Nephron progenitor cell (in vitro differentiated cells): ENCODE data around the gene TMEM109.

Experiments used
- DNase-seq: peaks from one replicate; pipeline ENCODE4 v3.0.0; 2021
- H3K27ac Mint-ChIP-seq: 2 replicates; pipeline ENCODE4 v1.8.0; 2021; ENCODE audit warnings: mild to moderate bottlenecking, moderate library complexity, mixed read lengths
- H3K27me3 Mint-ChIP-seq: 2 replicates; pipeline ENCODE4 v1.8.0; 2021; ENCODE audit warnings: mild to moderate bottlenecking, low read depth, mixed read lengths; ENCODE audit not compliant: poor library complexity
- H3K36me3 Mint-ChIP-seq: 2 replicates; pipeline ENCODE4 v1.8.0; 2021; ENCODE audit warnings: low read depth, mixed read lengths
- H3K4me1 Mint-ChIP-seq: 2 replicates; pipeline ENCODE4 v1.8.0; 2021; ENCODE audit warnings: mixed read lengths
- H3K4me3 Mint-ChIP-seq: 2 replicates; pipeline ENCODE4 v1.8.0; 2021; ENCODE audit warnings: mild to moderate bottlenecking, moderate library complexity, mixed read lengths
- H3K9me3 Mint-ChIP-seq: 2 replicates; pipeline ENCODE4 v1.8.0; 2021; ENCODE audit warnings: mild to moderate bottlenecking, moderate library complexity, mixed read lengths
- CTCF ChIP-seq: fragments of 200-600 bp; sonication (generic); IDR thresholded peaks from 2 replicates; pipeline ENCODE4 v1.5.0; 2021; ENCODE audit warnings: antibody characterized with exemption

The TMEM109 gene

DNA sequence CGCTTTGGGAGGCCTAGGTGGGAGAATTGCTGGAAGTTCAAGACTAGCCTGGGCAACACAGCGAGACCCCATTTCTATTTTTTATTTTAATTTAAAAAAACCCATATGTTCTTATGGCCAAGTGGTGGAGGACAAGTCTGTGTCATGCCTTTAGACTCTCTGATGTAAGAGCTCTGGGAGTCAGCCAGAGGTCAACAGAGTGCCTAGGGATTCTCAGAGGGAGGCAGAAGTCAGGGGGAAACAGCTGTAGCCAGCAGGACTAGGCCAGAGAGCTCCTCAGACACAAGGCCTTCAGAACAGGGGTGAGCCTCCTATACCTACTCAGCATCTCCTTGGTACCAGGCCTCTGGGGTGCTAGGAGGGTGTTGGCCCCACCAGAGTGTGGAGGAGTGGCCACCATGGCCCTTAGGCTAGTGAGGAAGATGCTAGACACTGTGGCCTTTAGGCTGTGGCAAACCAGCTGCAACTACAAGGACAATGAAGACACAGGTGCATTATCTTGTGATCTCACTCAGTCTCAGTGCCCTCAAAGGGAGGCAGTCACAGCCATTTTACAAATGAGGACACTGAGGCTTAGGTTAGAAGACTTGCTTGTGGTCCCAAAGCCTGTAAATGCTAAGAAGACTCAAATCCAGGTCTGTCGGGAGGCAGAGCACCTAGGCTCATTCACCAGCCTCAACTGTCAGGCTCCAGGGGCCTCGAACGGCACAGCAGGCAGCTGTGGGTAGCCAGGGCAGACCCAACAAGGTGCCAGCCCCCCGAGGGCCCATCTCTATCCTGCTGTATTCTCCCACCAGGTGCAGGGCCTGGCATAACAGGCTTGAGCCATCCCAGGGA, 41.6 kb upstream of the TMEM109 start:
- Mint-ChIP-seq H3K36me3 (no peaks in the 10 kb centered on the region), H3K27ac (no peak overlapping the region), H3K4me1 (peaks cover 27% of the 10 kb centered on the region), H3K27me3 (no peaks in the 10 kb centered on the region), H3K9me3 (no peaks in the 10 kb centered on the region), H3K4me3 (no peak overlapping the region)
- DNase-seq, result no peak
- TF ChIP-seq CTCF, result no peak

DNA sequence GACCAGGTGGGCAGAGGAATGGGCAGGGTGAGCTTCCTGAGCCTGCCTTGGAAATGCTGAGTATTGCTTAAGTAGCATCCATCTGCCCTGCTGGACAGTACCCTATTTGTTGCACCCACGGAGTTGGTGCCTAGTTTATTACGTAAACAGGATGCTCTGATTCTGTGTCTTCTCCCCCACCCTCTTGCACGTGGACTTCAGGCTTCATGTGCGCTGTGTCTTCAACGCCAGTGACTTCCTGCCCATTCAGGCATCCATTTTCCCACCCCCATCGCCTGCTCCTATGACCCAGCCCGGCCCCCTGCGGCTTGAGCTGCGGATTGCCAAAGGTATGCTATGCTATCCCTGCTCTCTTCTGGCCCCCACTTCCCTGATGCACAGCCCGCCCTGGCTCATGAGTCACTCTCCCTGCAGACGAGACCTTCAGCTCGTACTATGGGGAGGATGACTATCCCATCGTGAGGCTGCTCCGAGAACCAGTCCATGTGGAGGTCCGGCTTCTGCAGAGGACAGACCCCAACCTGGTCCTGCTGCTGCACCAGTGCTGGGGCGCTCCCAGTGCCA, 40.9 kb upstream of the TMEM109 start:
- Mint-ChIP-seq H3K4me3 (no peak overlapping the region), H3K36me3 (peaks cover 7% of the 10 kb centered on the region), H3K27ac (no peak overlapping the region), H3K4me1 (peaks cover 34% of the 10 kb centered on the region), H3K27me3 (no peaks in the 10 kb centered on the region), H3K9me3 (no peaks in the 10 kb centered on the region)
- TF ChIP-seq CTCF, result no peak
- no peak for DNase-seq

- Mint-ChIP-seq H3K27ac (no peak overlapping the region), H3K4me1 (peaks cover 37% of the 10 kb centered on the region), H3K9me3 (no peaks in the 10 kb centered on the region), H3K36me3 (peaks cover 8% of the 10 kb centered on the region), H3K4me3 (no peak overlapping the region), H3K27me3 (no peaks in the 10 kb centered on the region)
- TF ChIP-seq CTCF, result no peak
- no peak for DNase-seq
Observed at GRCh38 chr11:60873533-60873932, 40.4 kb upstream of the TMEM109 start.

- Mint-ChIP-seq H3K4me3 (no peak overlapping the region), H3K9me3 (no peaks in the 10 kb centered on the region), H3K27ac (no peak overlapping the region), H3K27me3 (no peaks in the 10 kb centered on the region), H3K4me1 (peaks cover 45% of the 10 kb centered on the region), H3K36me3 (peaks cover 8% of the 10 kb centered on the region)
- TF ChIP-seq CTCF, result no peak
- no peak for DNase-seq
Observed at GRCh38 chr11:60874421-60875365, 39.3 kb upstream of the TMEM109 start.

GRCh38 chr11:60875366-60876167, 38.4 kb upstream of the TMEM109 start:
- no peak for TF ChIP-seq CTCF
- Mint-ChIP-seq H3K27ac (no peak overlapping the region), H3K36me3 (peaks cover 8% of the 10 kb centered on the region), H3K4me1 (peaks cover 54% of the 10 kb centered on the region), H3K9me3 (no peaks in the 10 kb centered on the region), H3K4me3 (no peak overlapping the region), H3K27me3 (no peaks in the 10 kb centered on the region)
- DNase-seq, result no peak
